GM21447 (cell line): ENCODE data around the gene ZNF268.
"Not testable (repeated sequence)": the region's sequence is repeated elsewhere in the genome, so short reads cannot be mapped to it uniquely, and the experiment has no call there.

Experiments used
- ATAC-seq: cut with Tn5 transposase; IDR thresholded peaks from one replicate; pipeline ENCODE4 v1.9.1; 2021; ENCODE audit not compliant: unreplicated experiment

Gene ZNF268

GRCh38 chr12:133226690-133227089 is 45.4 kb downstream of the ZNF268 start:
- ATAC-seq, result no peak

- ATAC-seq, result no peak
Observed at GRCh38 chr12:133227281-133227852, 46.1 kb downstream of the ZNF268 start.

- ATAC-seq, result no peak
Observed at GRCh38 chr12:133231001-133231400, 49.7 kb downstream of the ZNF268 start.

GRCh38 chr12:133233006-133233405 is 51.7 kb downstream of the ZNF268 start:
- no peak for ATAC-seq

- ATAC-seq, result no peak
Observed at GRCh38 chr12:133233993-133234564, 52.8 kb downstream of the ZNF268 start.

- ATAC-seq, result no peak
Observed at GRCh38 chr12:133234971-133235370, 53.7 kb downstream of the ZNF268 start.

- ATAC-seq, result no peak
Observed at GRCh38 chr12:133235401-133236112, 54.3 kb downstream of the ZNF268 start, which contains the start of gene ANHX. ANHX (minus strand) TSS chr12:133235877; CDS start chr12:133234356, 1,521 bp downstream.

- ATAC-seq, result no peak
Observed at GRCh38 chr12:133236144-133236543, 54.8 kb downstream of the ZNF268 start.

GRCh38 chr12:133236556-133236955 is 55.3 kb downstream of the ZNF268 start:
- no peak for ATAC-seq

- no peak for ATAC-seq
Observed at GRCh38 chr12:133251732-133252131, 70.4 kb downstream of the ZNF268 start.

GRCh38 chr12:133255833-133256232 is 74.5 kb downstream of the ZNF268 start:
- ATAC-seq, result not testable (repeated sequence)

- no peak for ATAC-seq
Observed at GRCh38 chr12:133256321-133256720, 75.0 kb downstream of the ZNF268 start.

- no peak for ATAC-seq
Observed at GRCh38 chr12:133264173-133264572, 82.9 kb downstream of the ZNF268 start.
